H9 (cell line): Measurements from ENCODE around the gene GPC1. TPM values are rescaled to one million over a fixed set of nuclear protein-coding genes. Genes with fewer than 3 reads are reported as not detected.

Source experiments
- DNase-seq: peaks from one replicate; pipeline ENCODE4 v3.0.0-alpha.2; 2017
- H2AFZ ChIP-seq: one replicate; pipeline ENCODE4 v1.6.1; 2013; ENCODE audit warnings: mild to moderate bottlenecking, low read length, control low read depth, moderate library complexity
- H2AK5ac ChIP-seq: 2 replicates; pipeline ENCODE4 v1.6.1; 2013; ENCODE audit warnings: low read length, control low read depth, mixed read lengths; ENCODE audit not compliant: insufficient read length
- H2BK120ac ChIP-seq: one replicate; pipeline ENCODE4 v1.6.1; 2013; ENCODE audit warnings: low read depth, mild to moderate bottlenecking, low read length, control low read depth, inconsistent platforms; ENCODE audit not compliant: poor library complexity, severe bottlenecking
- H2BK12ac ChIP-seq: 2 replicates; pipeline ENCODE4 v1.6.1; 2013; ENCODE audit warnings: low read length, control low read depth, mixed read lengths, low read depth; ENCODE audit not compliant: insufficient read length
- H2BK15ac ChIP-seq: 2 replicates; pipeline ENCODE4 v1.6.1; 2013; ENCODE audit warnings: low read depth, low read length, control low read depth
- H2BK20ac ChIP-seq: one replicate; pipeline ENCODE4 v1.6.1; 2013; ENCODE audit warnings: low read depth, mild to moderate bottlenecking, low read length, control low read depth, inconsistent platforms; ENCODE audit not compliant: poor library complexity, severe bottlenecking
- H2BK5ac ChIP-seq: 2 replicates; pipeline ENCODE4 v1.6.1; 2013; ENCODE audit warnings: low read length, control low read depth, mixed read lengths; ENCODE audit not compliant: insufficient read length
- H3K14ac ChIP-seq: 2 replicates; pipeline ENCODE4 v1.6.1; 2013; ENCODE audit warnings: low read length, control low read depth; ENCODE audit not compliant: insufficient read depth
- H3K18ac ChIP-seq: 2 replicates; pipeline ENCODE4 v1.6.1; 2013; ENCODE audit warnings: low read depth, mild to moderate bottlenecking, mixed read lengths, low read length, control low read depth; ENCODE audit not compliant: insufficient read length
- H3K23ac ChIP-seq: 2 replicates; pipeline ENCODE4 v1.6.1; 2013; ENCODE audit warnings: low read length, control low read depth, mixed read lengths, low read depth; ENCODE audit not compliant: insufficient read length
- H3K23me2 ChIP-seq: 2 replicates; pipeline ENCODE4 v1.6.1; 2013; ENCODE audit warnings: low read depth, mild to moderate bottlenecking, mixed read lengths, low read length, control low read depth; ENCODE audit not compliant: insufficient read length, poor library complexity, severe bottlenecking
- H3K27ac ChIP-seq: 2 replicates; pipeline ENCODE4 v1.5.1; 2013; ENCODE audit warnings: low read length, control low read depth, mixed read lengths, low read depth; ENCODE audit not compliant: insufficient read length
- H3K27me3 ChIP-seq: 2 replicates; pipeline ENCODE4 v1.6.1; 2013; ENCODE audit warnings: low read length, control low read depth, inconsistent platforms; ENCODE audit not compliant: insufficient read depth
- H3K4ac ChIP-seq: 2 replicates; pipeline ENCODE4 v1.6.1; 2013; ENCODE audit warnings: low read depth, mild to moderate bottlenecking, control low read depth, inconsistent platforms, low read length, moderate library complexity
- H3K4me1 ChIP-seq: 2 replicates; pipeline ENCODE4 v1.6.1; 2013; ENCODE audit warnings: low read length, control low read depth, inconsistent platforms; ENCODE audit not compliant: insufficient read depth
- H3K4me2 ChIP-seq: 2 replicates; pipeline ENCODE4 v1.6.1; 2013; ENCODE audit warnings: low read length, control low read depth, mixed read lengths; ENCODE audit not compliant: insufficient read length, insufficient read depth
- H3K56ac ChIP-seq: 2 replicates; pipeline ENCODE4 v1.6.1; 2013; ENCODE audit warnings: low read depth, mild to moderate bottlenecking, mixed read lengths, low read length, control low read depth; ENCODE audit not compliant: insufficient read length
- H3K79me1 ChIP-seq: 2 replicates; pipeline ENCODE4 v1.6.1; 2013; ENCODE audit warnings: low read depth, mild to moderate bottlenecking, moderate library complexity, low read length, control low read depth, inconsistent platforms; ENCODE audit not compliant: insufficient read depth, poor library complexity, severe bottlenecking
- H3K79me2 ChIP-seq: 2 replicates; pipeline ENCODE4 v1.6.1; 2013; ENCODE audit warnings: low read length, control low read depth, inconsistent platforms; ENCODE audit not compliant: insufficient read depth
- H3K9ac ChIP-seq: 2 replicates; pipeline ENCODE4 v1.6.1; 2013; ENCODE audit warnings: low read length, control low read depth, mixed read lengths; ENCODE audit not compliant: insufficient read length; ENCODE audit errors: extremely low read depth
- H3K9me3 ChIP-seq: one replicate; pipeline ENCODE4 v1.6.1; 2013; ENCODE audit warnings: low read depth, low read length, inconsistent platforms; ENCODE audit not compliant: control insufficient read depth
- H3T11ph ChIP-seq: one replicate; pipeline ENCODE4 v1.6.1; 2013; ENCODE audit warnings: mild to moderate bottlenecking, low read length, control low read depth, inconsistent platforms
- H4K20me1 ChIP-seq: one replicate; pipeline ENCODE4 v1.6.1; 2013; ENCODE audit not compliant: control insufficient read depth, insufficient read length, insufficient read depth
- H4K5ac ChIP-seq: 2 replicates; pipeline ENCODE4 v1.6.1; 2013; ENCODE audit warnings: low read depth, mild to moderate bottlenecking, mixed read lengths, low read length, control low read depth; ENCODE audit not compliant: insufficient read length
- H4K8ac ChIP-seq: replicated peaks from 2 replicates; pipeline ENCODE4 v1.6.1; 2013; ENCODE audit warnings: low read length, control low read depth, mixed read lengths, low read depth; ENCODE audit not compliant: insufficient read length
- H4K91ac ChIP-seq: 2 replicates; pipeline ENCODE4 v1.6.1; 2013; ENCODE audit warnings: low read depth, mild to moderate bottlenecking, moderate library complexity, mixed read lengths, low read length, control low read depth; ENCODE audit not compliant: insufficient read length
- H3K27ac Mint-ChIP-seq, 3 experiments: 2 replicates in 2 of 3; 3 replicates in 1 of 3; pipeline ENCODE4 v1.8.0; 2020 to 2021; ENCODE audit warnings: mixed read lengths in 3 of 3, mild to moderate bottlenecking in 1 of 3, moderate library complexity in 1 of 3
- H3K27me3 Mint-ChIP-seq: 2 replicates; pipeline ENCODE4 v1.8.0; 2021; ENCODE audit warnings: low read depth, mild to moderate bottlenecking, moderate library complexity, mixed read lengths
- H3K36me3 Mint-ChIP-seq, 3 experiments: 2 replicates in 2 of 3; 3 replicates in 1 of 3; pipeline ENCODE4 v1.8.0; 2020 to 2021; ENCODE audit warnings: low read depth in 3 of 3, mixed read lengths in 3 of 3; ENCODE audit not compliant: insufficient read depth in 1 of 3
- H3K4me1 Mint-ChIP-seq, 2 experiments: 2 replicates each; pipeline ENCODE4 v1.8.0; 2020; ENCODE audit warnings: mixed read lengths in 2 of 2
- H3K4me3 Mint-ChIP-seq, 2 experiments: 2 replicates in 1 of 2; 3 replicates in 1 of 2; pipeline ENCODE4 v1.8.0; 2020 to 2021; ENCODE audit warnings: mild to moderate bottlenecking in 2 of 2, mixed read lengths in 2 of 2, moderate library complexity in 1 of 2
- H3K9me3 Mint-ChIP-seq, 2 experiments: 2 replicates in 1 of 2; 3 replicates in 1 of 2; pipeline ENCODE4 v1.8.0; 2020; ENCODE audit warnings: mild to moderate bottlenecking in 2 of 2, mixed read lengths in 2 of 2, moderate library complexity in 1 of 2
- WGBS: extraction: QIAGEN DNeasy Blood & Tissue Kit; methylation state at CpG from one replicate; pipeline ENCODE4 v1.1.7; 2013; ENCODE audit warnings: missing lambda C conversion rate, low lambda C conversion rate, mixed read lengths; ENCODE audit not compliant: insufficient read length; ENCODE audit errors: extremely low coverage; 5-methylcytosine and 5-hydroxymethylcytosine counted together
- total RNA-seq: library from RNA; stranded (reverse); gene quantifications from 2 replicates; pipeline ENCODE4 v1.2.1, GENCODE V29; 2021
- TF ChIP-seq, protein P1 (sequence below): fragments of 200-600 bp; sonication (generic); conservative IDR thresholded peaks from 3 replicates; pipeline ENCODE4 v1.8.0; 2021; ENCODE audit warnings: antibody characterized with exemption, mild to moderate bottlenecking

GPC1 gene
- total RNA-seq, 1 experiment from 2014 or later, result 39.4 TPM

DNA sequence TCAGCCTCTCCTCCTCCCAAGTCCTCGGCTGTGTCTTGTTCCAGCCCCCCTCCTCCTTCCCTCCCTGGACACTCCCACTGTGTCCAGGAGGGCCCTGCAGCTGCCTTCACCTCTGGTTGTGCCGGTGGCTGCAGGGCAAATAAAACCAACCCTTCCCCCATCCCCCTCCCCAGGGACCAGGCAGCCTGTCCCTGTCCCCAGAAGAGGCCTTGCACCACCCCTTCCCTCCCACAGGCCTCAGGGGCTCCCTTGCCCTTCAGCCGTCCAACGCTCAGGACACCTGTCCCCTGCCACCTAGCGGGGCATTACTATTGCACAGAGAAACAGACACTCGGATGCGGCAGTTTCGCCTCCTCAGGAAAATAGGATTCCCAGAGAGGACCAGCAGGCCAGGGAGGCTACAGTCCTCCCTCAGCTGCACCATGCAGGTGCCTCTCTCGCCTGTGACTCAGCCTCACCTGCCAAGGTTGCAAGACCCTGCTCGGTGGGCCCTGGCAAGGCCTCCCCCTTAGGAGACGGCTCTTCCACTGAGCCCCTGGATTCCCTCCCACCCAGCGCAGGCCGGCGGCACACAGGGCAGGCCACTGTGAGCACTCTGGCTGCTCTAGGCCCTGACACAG lies 5.5 kb upstream of the GPC1 start:
- TF ChIP-seq, protein P1, sequence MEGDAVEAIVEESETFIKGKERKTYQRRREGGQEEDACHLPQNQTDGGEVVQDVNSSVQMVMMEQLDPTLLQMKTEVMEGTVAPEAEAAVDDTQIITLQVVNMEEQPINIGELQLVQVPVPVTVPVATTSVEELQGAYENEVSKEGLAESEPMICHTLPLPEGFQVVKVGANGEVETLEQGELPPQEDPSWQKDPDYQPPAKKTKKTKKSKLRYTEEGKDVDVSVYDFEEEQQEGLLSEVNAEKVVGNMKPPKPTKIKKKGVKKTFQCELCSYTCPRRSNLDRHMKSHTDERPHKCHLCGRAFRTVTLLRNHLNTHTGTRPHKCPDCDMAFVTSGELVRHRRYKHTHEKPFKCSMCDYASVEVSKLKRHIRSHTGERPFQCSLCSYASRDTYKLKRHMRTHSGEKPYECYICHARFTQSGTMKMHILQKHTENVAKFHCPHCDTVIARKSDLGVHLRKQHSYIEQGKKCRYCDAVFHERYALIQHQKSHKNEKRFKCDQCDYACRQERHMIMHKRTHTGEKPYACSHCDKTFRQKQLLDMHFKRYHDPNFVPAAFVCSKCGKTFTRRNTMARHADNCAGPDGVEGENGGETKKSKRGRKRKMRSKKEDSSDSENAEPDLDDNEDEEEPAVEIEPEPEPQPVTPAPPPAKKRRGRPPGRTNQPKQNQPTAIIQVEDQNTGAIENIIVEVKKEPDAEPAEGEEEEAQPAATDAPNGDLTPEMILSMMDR, result no peak
- Histone ChIP-seq H4K91ac (no peak overlapping the region), H3K4ac (no peak overlapping the region), H3K18ac (no peak overlapping the region), H2BK15ac (no peak overlapping the region), H4K8ac (no peak overlapping the region), H3K14ac (no peak overlapping the region; the same call in 1 of the 2 replicates), H3K79me2 (no peaks in the 10 kb centered on the region), H2AFZ (no peak overlapping the region), H3K27ac (no peak overlapping the region), H3K56ac (no peak overlapping the region), H2BK5ac (no peak overlapping the region), H3K23me2 (peaks cover 5% of the 10 kb centered on the region), H2AK5ac (no peak overlapping the region), H3K23ac (no peak overlapping the region), H3K4me2 (no peak overlapping the region), H2BK20ac (no peak overlapping the region), H3K9ac (no peak overlapping the region), H4K5ac (no peak overlapping the region), H3K27me3 (no peaks in the 10 kb centered on the region; the same call in 1 of the 2 replicates), H2BK12ac (no peak overlapping the region), H2BK120ac (no peak overlapping the region), H3K79me1 (no peaks in the 10 kb centered on the region), H3T11ph (no peak overlapping the region), H3K9me3 (no peaks in the 10 kb centered on the region), H3K4me1 (no peaks in the 10 kb centered on the region), H4K20me1 (no peaks in the 10 kb centered on the region)
- Mint-ChIP-seq H3K4me1 (peaks cover 12 to 15% of the 10 kb centered on the region in 2 experiments), H3K27ac (no peak overlapping the region), H3K4me3 (no peak overlapping the region), H3K36me3 (peaks cover 0 to 2% (median 0%) of the 10 kb centered on the region in 3 experiments; a peak in 3 of 7 replicates), H3K27me3 (peaks cover 55% of the 10 kb centered on the region), H3K9me3 (peaks cover 14 to 20% of the 10 kb centered on the region in 2 experiments)
- WGBS, result no CpG with 5 or more reads among the region's 14 CpGs
- peak; percentile 39 for DNase-seq
